GM19328 (cell line): ENCODE measurements around the gene PTPRF.

Experiments
- ATAC-seq: cut with Tn5 transposase; IDR thresholded peaks from one replicate; pipeline ENCODE4 v1.9.1; 2021; ENCODE audit warnings: mild to moderate bottlenecking, moderate library complexity; ENCODE audit not compliant: unreplicated experiment

Gene PTPRF

GRCh38 chr1:43550598-43551246, 20.0 kb downstream of the PTPRF start:
- no peak for ATAC-seq

- ATAC-seq: no peak
Observed at GRCh38 chr1:43551396-43551888, 20.8 kb downstream of the PTPRF start.

- ATAC-seq: no peak
Observed at GRCh38 chr1:43552059-43552742, 21.5 kb downstream of the PTPRF start.

GRCh38 chr1:43552813-43553212, 22.1 kb downstream of the PTPRF start:
- ATAC-seq: no peak

- no peak for ATAC-seq
Observed at GRCh38 chr1:43554444-43554992, 23.8 kb downstream of the PTPRF start.

GRCh38 chr1:43556782-43557181, 26.1 kb downstream of the PTPRF start:
- no peak for ATAC-seq

- no peak for ATAC-seq
Observed at GRCh38 chr1:43557744-43558245, 27.1 kb downstream of the PTPRF start.

- no peak for ATAC-seq
Observed at GRCh38 chr1:43558346-43558841, 27.7 kb downstream of the PTPRF start.

- no peak for ATAC-seq
Observed at GRCh38 chr1:43559714-43560113, 29.0 kb downstream of the PTPRF start.

- ATAC-seq: no peak
Observed at GRCh38 chr1:43560286-43560685, 29.6 kb downstream of the PTPRF start.

- ATAC-seq: no peak
Observed at GRCh38 chr1:43563876-43564539, 33.3 kb downstream of the PTPRF start.

GRCh38 chr1:43564551-43565348, 34.1 kb downstream of the PTPRF start:
- ATAC-seq: no peak

- ATAC-seq: no peak
Observed at GRCh38 chr1:43565600-43566360, 35.1 kb downstream of the PTPRF start.

GRCh38 chr1:43566382-43567044, 35.8 kb downstream of the PTPRF start:
- no peak for ATAC-seq

GRCh38 chr1:43569175-43569574, 38.5 kb downstream of the PTPRF start:
- no peak for ATAC-seq

- ATAC-seq: no peak
Observed at GRCh38 chr1:43570277-43570676, 39.6 kb downstream of the PTPRF start.

- ATAC-seq: no peak
Observed at GRCh38 chr1:43570715-43571114, 40.0 kb downstream of the PTPRF start.

GRCh38 chr1:43572084-43572483, 41.4 kb downstream of the PTPRF start:
- ATAC-seq: no peak

- ATAC-seq: no peak
Observed at GRCh38 chr1:43572538-43572937, 41.9 kb downstream of the PTPRF start.
